ENCODE results near the gene PTPMT1. TPM values are rescaled to one million over a fixed set of nuclear protein-coding genes. Genes with fewer than 3 reads are reported as not detected.

The PTPMT1 gene
- total RNA-seq, 1 experiment from 2014 or later, result 44.6 TPM

DNA sequence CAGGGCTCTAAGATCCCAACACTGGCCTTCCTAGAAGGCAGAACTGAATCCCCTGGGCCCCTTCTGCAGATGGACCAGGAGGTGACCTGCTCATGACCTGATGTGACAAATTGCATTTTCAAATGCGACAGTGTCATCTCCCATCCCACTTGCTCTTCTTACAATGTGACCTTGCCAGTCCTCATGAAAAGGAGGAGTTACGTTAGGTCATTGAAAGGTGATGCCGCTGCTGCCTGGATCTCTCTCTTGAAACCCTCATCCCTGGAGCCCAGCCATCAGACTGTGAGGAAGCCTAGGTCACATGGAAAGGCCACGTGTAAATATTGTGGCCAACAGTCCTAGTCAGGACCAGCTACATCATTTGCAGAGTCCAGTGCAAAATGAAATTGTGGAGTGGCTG is 34.5 kb downstream of the PTPMT1 start:
- ChIA-PET POLR2A (no interaction called here), CTCF (no interaction called here)
- TF ChIP-seq, protein P1, sequence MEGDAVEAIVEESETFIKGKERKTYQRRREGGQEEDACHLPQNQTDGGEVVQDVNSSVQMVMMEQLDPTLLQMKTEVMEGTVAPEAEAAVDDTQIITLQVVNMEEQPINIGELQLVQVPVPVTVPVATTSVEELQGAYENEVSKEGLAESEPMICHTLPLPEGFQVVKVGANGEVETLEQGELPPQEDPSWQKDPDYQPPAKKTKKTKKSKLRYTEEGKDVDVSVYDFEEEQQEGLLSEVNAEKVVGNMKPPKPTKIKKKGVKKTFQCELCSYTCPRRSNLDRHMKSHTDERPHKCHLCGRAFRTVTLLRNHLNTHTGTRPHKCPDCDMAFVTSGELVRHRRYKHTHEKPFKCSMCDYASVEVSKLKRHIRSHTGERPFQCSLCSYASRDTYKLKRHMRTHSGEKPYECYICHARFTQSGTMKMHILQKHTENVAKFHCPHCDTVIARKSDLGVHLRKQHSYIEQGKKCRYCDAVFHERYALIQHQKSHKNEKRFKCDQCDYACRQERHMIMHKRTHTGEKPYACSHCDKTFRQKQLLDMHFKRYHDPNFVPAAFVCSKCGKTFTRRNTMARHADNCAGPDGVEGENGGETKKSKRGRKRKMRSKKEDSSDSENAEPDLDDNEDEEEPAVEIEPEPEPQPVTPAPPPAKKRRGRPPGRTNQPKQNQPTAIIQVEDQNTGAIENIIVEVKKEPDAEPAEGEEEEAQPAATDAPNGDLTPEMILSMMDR (IDR thresholded peaks at IDR 0.05; ENCODE audit: unreplicated experiment), result no peak
- Mint-ChIP-seq H3K9me3 (ENCODE audit: unreplicated experiment) (no peaks in the 10 kb centered on the region), H3K36me3 (ENCODE audit: insufficient read depth, unreplicated experiment) (no peaks in the 10 kb centered on the region), H3K27ac (ENCODE audit: low read depth, unreplicated experiment) (no peak overlapping the region), H3K4me1 (ENCODE audit: insufficient read depth, unreplicated experiment) (no peaks in the 10 kb centered on the region), H3K27me3 (ENCODE audit: insufficient read depth, unreplicated experiment) (peaks cover 13% of the 10 kb centered on the region), H3K4me3 (ENCODE audit: unreplicated experiment) (no peak overlapping the region)
- intact Hi-C loops (cut with micrococcal nuclease), result no loop called here
- DNase-seq (ENCODE audit: unreplicated experiment), result no peak
- BruUV-seq (replicated peaks), result no TSS peak

DNA sequence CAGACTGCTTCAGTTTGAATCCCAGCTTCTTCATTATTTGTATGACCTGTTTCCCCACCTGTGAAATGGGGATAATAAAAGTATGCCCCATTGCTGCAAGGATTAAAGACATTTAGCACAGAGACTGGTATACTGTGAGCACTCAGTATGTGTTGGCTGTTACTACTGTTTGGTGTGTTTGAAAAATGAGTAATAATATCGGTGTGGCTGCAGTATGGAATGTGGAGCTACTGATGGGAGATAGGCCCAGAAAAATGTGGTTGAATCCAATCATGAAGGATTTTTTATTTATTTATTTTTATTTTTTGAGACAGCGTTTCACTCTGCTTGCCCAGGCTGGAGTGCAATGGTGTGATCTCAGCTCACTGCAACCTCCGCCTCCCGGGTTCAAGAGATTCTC is 37.9 kb downstream of the PTPMT1 start:
- no TSS peak for BruUV-seq (replicated peaks)
- Mint-ChIP-seq H3K36me3 (ENCODE audit: insufficient read depth, unreplicated experiment) (no peaks in the 10 kb centered on the region), H3K27ac (ENCODE audit: low read depth, unreplicated experiment) (no peak overlapping the region), H3K4me3 (ENCODE audit: unreplicated experiment) (no peak overlapping the region), H3K9me3 (ENCODE audit: unreplicated experiment) (no peaks in the 10 kb centered on the region), H3K4me1 (ENCODE audit: insufficient read depth, unreplicated experiment) (no peaks in the 10 kb centered on the region), H3K27me3 (ENCODE audit: insufficient read depth, unreplicated experiment) (no peaks in the 10 kb centered on the region)
- intact Hi-C loops (cut with micrococcal nuclease), result no loop called here
- TF ChIP-seq, protein P1 (IDR thresholded peaks at IDR 0.05; ENCODE audit: unreplicated experiment), result no peak
- no peak for DNase-seq (ENCODE audit: unreplicated experiment)
- POLR2A ChIA-PET, result interaction anchor here (0.7 to 1.6 kb wide), 2 partner anchors 9 to 63 kb away, joined by 3 read pairs; partner anchors contain the start of gene C1QTNF4
- CTCF ChIA-PET, result interaction anchor here (1.5 kb wide), 1 partner anchor 9 kb away, joined by 3 read pairs; no protein-coding TSS in a partner anchor

DNA sequence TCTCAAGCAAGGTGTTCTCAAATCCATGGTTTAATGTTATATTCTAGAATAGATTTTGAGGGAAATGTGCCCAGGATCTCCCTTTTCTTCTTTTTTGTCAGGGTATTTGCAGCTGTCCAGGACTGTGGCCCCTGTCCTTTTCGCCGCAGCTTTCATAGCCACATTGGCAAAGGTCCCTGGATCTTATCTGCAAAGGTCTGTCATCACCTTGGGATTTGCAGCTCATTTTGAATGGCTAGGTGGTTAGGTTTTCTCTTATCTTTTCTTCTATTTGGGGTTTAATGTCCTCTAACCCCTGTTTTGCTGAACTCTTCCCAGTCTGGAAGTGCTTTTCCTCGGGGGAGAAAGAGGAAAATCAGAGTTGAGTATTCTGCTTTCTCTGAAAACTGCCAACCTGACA is 40.5 kb downstream of the PTPMT1 start:
- DNase-seq (ENCODE audit: unreplicated experiment), result no peak
- POLR2A ChIA-PET, result interaction anchor here (0.5 to 2.1 kb wide), 4 partner anchors 11 to 46 kb away, joined by 3 to 5 read pairs (median 4); no protein-coding TSS in a partner anchor
- TF ChIP-seq, protein P1 (IDR thresholded peaks at IDR 0.05; ENCODE audit: unreplicated experiment), result no peak
- CTCF ChIA-PET, result no interaction called here
- Mint-ChIP-seq H3K4me3 (ENCODE audit: unreplicated experiment) (no peak overlapping the region), H3K4me1 (ENCODE audit: insufficient read depth, unreplicated experiment) (no peaks in the 10 kb centered on the region), H3K27me3 (ENCODE audit: insufficient read depth, unreplicated experiment) (no peaks in the 10 kb centered on the region), H3K36me3 (ENCODE audit: insufficient read depth, unreplicated experiment) (no peaks in the 10 kb centered on the region), H3K27ac (ENCODE audit: low read depth, unreplicated experiment) (no peak overlapping the region), H3K9me3 (ENCODE audit: unreplicated experiment) (no peaks in the 10 kb centered on the region)
- BruUV-seq (replicated peaks), result no TSS peak
- intact Hi-C loops (cut with micrococcal nuclease), result no loop called here

DNA sequence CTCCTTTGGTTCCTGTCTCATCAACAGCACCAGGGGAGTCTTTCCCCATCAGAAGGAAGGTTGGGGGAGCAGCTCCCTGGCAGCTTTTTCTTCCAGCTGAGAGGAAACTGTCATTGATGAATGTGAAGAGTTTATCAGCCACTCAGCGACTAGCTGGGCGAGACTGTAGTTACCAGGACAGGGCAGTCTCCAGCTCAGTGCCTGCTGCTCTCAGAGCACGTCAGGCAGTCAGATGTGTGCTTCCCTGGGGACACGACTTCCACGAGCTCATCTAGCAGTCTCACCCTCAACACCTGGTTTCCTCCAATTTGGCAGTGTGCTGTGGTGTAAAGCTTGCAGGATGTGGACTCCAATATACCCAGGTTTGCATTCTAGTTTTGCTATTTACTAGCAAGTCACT is 41.3 kb downstream of the PTPMT1 start:
- no TSS peak for BruUV-seq (replicated peaks)
- TF ChIP-seq, protein P1 (IDR thresholded peaks at IDR 0.05; ENCODE audit: unreplicated experiment), result no peak
- intact Hi-C loops (cut with micrococcal nuclease), result no loop called here
- Mint-ChIP-seq H3K4me3 (ENCODE audit: unreplicated experiment) (no peak overlapping the region), H3K36me3 (ENCODE audit: insufficient read depth, unreplicated experiment) (no peaks in the 10 kb centered on the region), H3K4me1 (ENCODE audit: insufficient read depth, unreplicated experiment) (no peaks in the 10 kb centered on the region), H3K9me3 (ENCODE audit: unreplicated experiment) (no peaks in the 10 kb centered on the region), H3K27ac (ENCODE audit: low read depth, unreplicated experiment) (no peak overlapping the region), H3K27me3 (ENCODE audit: insufficient read depth, unreplicated experiment) (no peaks in the 10 kb centered on the region)
- ChIA-PET CTCF (no interaction called here), POLR2A (interaction anchor here (0.5 to 2.1 kb wide), 5 partner anchors 10 to 513 kb away, joined by 3 to 5 read pairs (median 3); no protein-coding TSS in a partner anchor)
- no peak for DNase-seq (ENCODE audit: unreplicated experiment)
